Osteocyte (in vitro differentiated cells): Measurements from ENCODE around the gene C2CD2L. TPM values are rescaled to one million over a fixed set of nuclear protein-coding genes. Genes with fewer than 3 reads are reported as not detected.
"Not testable (repeated sequence)": the region's sequence is repeated elsewhere in the genome, so short reads cannot be mapped to it uniquely, and the experiment has no call there.

Experiments
- DNase-seq: peaks from one replicate; pipeline ENCODE4 v3.0.0; 2021; ENCODE audit warnings: mixed read lengths; ENCODE audit not compliant: unreplicated experiment; ENCODE audit errors: extremely low spot score
- H3K27ac Mint-ChIP-seq: one replicate; pipeline ENCODE4 v1.8.0; 2021; ENCODE audit warnings: mild to moderate bottlenecking, mixed read lengths; ENCODE audit not compliant: unreplicated experiment
- H3K27me3 Mint-ChIP-seq: one replicate; pipeline ENCODE4 v1.8.0; 2021; ENCODE audit warnings: mixed read lengths; ENCODE audit not compliant: unreplicated experiment
- H3K36me3 Mint-ChIP-seq: one replicate; pipeline ENCODE4 v1.8.0; 2021; ENCODE audit warnings: mixed read lengths; ENCODE audit not compliant: unreplicated experiment
- H3K4me1 Mint-ChIP-seq: one replicate; pipeline ENCODE4 v1.8.0; 2021; ENCODE audit warnings: mixed read lengths; ENCODE audit not compliant: unreplicated experiment
- H3K4me3 Mint-ChIP-seq: one replicate; pipeline ENCODE4 v1.8.0; 2021; ENCODE audit warnings: mild to moderate bottlenecking, moderate library complexity, mixed read lengths; ENCODE audit not compliant: unreplicated experiment
- H3K9me3 Mint-ChIP-seq: one replicate; pipeline ENCODE4 v1.8.0; 2021; ENCODE audit warnings: mixed read lengths; ENCODE audit not compliant: unreplicated experiment
- long read RNA-seq: library from polyadenylated mRNA; unstranded; transcript quantifications from one replicate; pipeline ENCODE4 v2.0.0, GENCODE V29; 2021
- total RNA-seq: library from RNA; stranded (reverse); gene quantifications from 2 replicates; pipeline ENCODE4 v1.2.1, GENCODE V29; 2021
- TF ChIP-seq, protein P1 (sequence below): fragments of 200-600 bp; sonication (generic); IDR thresholded peaks from 2 replicates; pipeline ENCODE4 v1.5.0; 2021; ENCODE audit warnings: antibody characterized with exemption, mild to moderate bottlenecking, moderate library complexity

The C2CD2L gene
- total RNA-seq: 10.9 and 11.7 TPM in 2 replicates
- long read RNA-seq, partial matches to known transcripts: 1 of 2 reads
- long read RNA-seq, other reads (novel, unspliced or antisense): 1 of 2 reads

DNA sequence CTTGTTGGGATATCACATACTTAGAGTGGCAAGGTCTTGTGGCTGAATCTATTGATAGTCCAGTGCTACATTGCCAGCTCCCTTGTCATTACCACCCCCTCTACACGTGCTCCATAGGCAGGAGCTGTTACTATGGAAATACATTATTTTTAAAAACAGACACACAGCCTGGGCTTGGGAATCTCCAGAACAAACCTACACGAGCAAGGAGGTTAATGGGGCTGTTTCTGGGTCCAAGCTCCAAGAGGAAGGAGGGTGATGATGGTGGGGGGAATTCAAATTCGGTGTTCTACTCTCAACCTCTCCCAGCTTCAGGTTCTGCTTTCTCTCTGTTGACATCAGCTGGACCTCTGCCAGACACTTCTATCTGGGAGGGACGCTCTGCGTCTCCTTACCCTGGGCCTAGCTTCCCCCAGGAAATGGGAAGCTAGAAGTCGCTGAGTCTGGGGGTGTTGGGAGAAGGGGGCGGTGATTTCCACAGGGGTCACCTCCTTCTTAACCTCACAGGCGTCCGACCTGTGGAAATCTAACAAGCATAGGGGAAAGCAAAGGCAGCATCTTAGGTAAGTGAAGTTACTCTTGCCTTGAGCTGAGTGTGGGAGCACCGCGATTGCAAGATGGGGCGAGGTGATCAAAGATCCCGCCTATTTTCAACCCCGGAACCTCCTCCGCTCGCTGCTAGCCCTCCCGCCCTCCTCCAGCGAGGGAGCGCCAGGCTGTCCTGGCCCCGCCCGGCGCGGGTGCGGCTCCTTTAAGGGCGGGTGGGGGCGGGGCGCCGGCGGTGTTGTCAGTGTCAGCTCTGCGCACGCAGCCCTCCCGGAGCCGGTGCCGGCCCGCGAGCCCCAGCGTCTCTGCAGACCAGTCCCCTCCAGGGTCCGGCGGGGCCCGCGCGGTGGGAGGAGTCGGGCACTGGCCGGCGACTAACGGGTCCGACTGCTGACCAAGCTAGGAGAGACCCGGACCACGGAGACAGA, at the start of gene C2CD2L:
Gene C2CD2L, plus strand, starts transcription at position 781 of the 974 bp plus-strand sequence. CDS start 398 bp downstream, outside the sequence.
- Mint-ChIP-seq H3K4me3 (peak within 1 kb of the TSS; percentile 84), H3K9me3 (no peaks in the 10 kb centered on the region), H3K27ac (peak within 1 kb of the TSS; percentile 95), H3K27me3 (no peaks in the 10 kb centered on the region), H3K4me1 (peaks cover 44% of the 10 kb centered on the region), H3K36me3 (peaks cover 9% of the 10 kb centered on the region)
- peak; percentile 95 for DNase-seq
- TF ChIP-seq, protein P1, sequence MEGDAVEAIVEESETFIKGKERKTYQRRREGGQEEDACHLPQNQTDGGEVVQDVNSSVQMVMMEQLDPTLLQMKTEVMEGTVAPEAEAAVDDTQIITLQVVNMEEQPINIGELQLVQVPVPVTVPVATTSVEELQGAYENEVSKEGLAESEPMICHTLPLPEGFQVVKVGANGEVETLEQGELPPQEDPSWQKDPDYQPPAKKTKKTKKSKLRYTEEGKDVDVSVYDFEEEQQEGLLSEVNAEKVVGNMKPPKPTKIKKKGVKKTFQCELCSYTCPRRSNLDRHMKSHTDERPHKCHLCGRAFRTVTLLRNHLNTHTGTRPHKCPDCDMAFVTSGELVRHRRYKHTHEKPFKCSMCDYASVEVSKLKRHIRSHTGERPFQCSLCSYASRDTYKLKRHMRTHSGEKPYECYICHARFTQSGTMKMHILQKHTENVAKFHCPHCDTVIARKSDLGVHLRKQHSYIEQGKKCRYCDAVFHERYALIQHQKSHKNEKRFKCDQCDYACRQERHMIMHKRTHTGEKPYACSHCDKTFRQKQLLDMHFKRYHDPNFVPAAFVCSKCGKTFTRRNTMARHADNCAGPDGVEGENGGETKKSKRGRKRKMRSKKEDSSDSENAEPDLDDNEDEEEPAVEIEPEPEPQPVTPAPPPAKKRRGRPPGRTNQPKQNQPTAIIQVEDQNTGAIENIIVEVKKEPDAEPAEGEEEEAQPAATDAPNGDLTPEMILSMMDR: no peak

DNA sequence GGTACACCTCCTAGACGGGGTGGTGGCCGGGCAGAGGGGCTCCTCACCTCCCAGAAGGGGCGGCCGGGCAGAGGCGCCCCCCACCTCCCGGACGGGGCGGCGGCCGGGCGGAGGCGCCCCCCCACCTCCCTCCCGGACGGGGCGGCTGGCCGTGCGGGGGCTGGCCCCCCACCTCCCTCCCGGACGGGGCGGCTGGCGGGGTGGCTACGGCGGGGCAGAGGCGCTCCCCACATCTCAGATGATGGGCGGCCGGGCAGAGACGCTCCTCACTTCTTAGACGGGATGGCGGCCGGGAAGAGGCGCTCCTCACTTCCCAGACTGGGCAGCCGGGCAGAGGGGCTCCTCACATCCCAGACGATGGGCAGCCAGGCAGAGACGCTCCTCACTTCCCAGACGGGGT, 48.0 kb upstream of the C2CD2L start:
- not testable (repeated sequence) for H3K4me3 Mint-ChIP-seq, H3K27me3 Mint-ChIP-seq, H3K36me3 Mint-ChIP-seq, DNase-seq, H3K9me3 Mint-ChIP-seq, H3K27ac Mint-ChIP-seq
- H3K4me1 Mint-ChIP-seq: peaks cover 24% of the 10 kb centered on the region

DNA sequence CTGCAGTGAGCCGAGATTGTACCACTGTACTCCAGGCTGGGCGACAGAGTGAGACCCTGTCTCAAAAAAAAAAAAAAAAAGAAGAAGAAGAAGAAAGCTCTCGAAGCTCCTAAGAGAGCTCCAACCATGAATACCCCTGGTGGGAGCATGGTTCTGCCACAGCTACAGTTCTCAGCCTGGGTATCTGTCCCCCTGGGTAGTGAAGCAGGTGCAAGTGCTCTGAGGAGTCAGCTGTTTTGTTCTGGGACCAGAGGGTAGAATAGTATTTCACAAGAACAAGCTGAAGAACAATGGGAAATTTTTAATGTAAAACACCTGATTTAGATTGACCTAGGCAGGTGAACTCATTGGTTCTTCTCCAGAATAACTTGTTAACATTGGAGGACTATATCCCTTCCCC, 45.9 kb upstream of the C2CD2L start:
- Mint-ChIP-seq H3K27me3 (no peaks in the 10 kb centered on the region), H3K4me3 (no peak overlapping the region), H3K9me3 (no peaks in the 10 kb centered on the region), H3K4me1 (peaks cover 11% of the 10 kb centered on the region), H3K27ac (no peak overlapping the region), H3K36me3 (no peaks in the 10 kb centered on the region)
- no peak for DNase-seq
- TF ChIP-seq, protein P1: no peak

DNA sequence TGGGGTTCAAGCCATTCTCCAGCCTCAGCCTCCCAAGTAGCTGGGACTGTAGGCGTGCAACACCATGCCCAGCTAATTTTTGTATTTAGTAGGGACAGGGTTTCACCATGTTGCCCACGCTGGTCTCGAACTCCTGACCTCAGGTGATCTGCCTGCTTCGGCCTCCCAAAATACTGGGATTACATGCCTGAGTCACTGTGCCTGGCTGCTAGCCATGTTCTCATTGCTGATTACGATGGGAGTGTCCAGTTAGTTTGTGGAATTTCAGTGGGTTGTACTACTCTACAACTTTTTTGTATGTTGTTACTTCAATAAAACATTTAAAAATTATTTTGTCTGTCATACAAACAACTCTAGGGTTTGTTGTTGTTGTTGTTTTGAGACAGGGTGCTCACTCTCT, 44.4 kb upstream of the C2CD2L start:
- H3K27ac Mint-ChIP-seq: no peak overlapping the region

DNA sequence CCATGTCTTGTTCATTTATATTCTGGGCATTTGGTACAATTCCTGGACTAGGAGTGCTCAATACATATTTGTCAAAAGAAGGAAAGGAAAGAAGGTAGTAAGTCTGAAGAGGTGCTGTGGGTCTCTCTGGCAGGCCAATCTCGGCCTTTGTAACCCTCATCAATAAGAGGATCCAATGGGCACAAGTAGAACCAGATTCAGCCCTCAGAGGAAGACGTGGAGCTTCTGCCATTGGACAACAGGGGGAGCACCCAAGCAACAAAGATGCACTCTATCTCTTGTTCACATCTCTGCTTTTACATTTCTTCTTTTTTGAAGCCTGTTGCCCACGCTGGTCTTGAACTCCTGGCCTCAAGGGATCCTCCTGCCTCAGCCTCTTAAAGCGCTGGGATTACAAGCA, 41.8 kb upstream of the C2CD2L start:
- no peak overlapping the region for H3K4me3 Mint-ChIP-seq
- TF ChIP-seq, protein P1: peak; percentile 52
- peaks cover 23% of the 10 kb centered on the region for H3K4me1 Mint-ChIP-seq
- H3K27ac Mint-ChIP-seq: no peak overlapping the region
- peaks cover 4% of the 10 kb centered on the region for H3K36me3 Mint-ChIP-seq
- DNase-seq: no peak
- no peaks in the 10 kb centered on the region for H3K9me3 Mint-ChIP-seq
- no peaks in the 10 kb centered on the region for H3K27me3 Mint-ChIP-seq

More for the DNA sequence above, 44.4 kb upstream of the C2CD2L start:
- Mint-ChIP-seq H3K36me3 (no peaks in the 10 kb centered on the region), H3K9me3 (no peaks in the 10 kb centered on the region), H3K4me3 (no peak overlapping the region), H3K27me3 (no peaks in the 10 kb centered on the region), H3K4me1 (peaks cover 19% of the 10 kb centered on the region)
- TF ChIP-seq, protein P1: no peak
- no peak for DNase-seq
